Psoas muscle (tissue), 8 donors: ENCODE results near the gene HNRNPA1. TPM values are rescaled to one million over a fixed set of nuclear protein-coding genes. Genes with fewer than 3 reads are reported as not detected.
A peak's percentile ranks its signal among the peaks of the same experiment; 100 is the strongest.

Experiments used
- ATAC-seq, 4 donors: fragments of 200-7000 bp; cut with Tn5 transposase; one replicate each; pipeline ENCODE4 v1.9.1; 2020; ENCODE audit warnings: moderate library complexity in 3 of 4, mild to moderate bottlenecking in 2 of 4
- DNase-seq, 2 donors: peaks; one replicate each; pipeline ENCODE4 v3.0.0-alpha.2; 2020
- H3K27ac ChIP-seq: fragments of 200-600 bp; one replicate; pipeline ENCODE4 v1.8.0; 2022
- H3K27me3 ChIP-seq, 3 donors: fragments of 200-600 bp in 1 of 3; one replicate each; pipeline versions ENCODE4 v1.6.1 to v1.8.0; 2013 to 2022; ENCODE audit warnings: low read length in 2 of 3, mild to moderate bottlenecking in 2 of 3, moderate library complexity in 1 of 3; ENCODE audit not compliant: insufficient read depth in 3 of 3
- H3K36me3 ChIP-seq, 2 donors: fragments of 200-600 bp in 1 of 2; one replicate each; pipeline versions ENCODE4 v1.6.1 to v1.8.0; 2013 to 2022; ENCODE audit warnings: low read depth in 1 of 2, mild to moderate bottlenecking in 1 of 2, moderate library complexity in 1 of 2; ENCODE audit not compliant: insufficient read depth in 1 of 2
- H3K4me1 ChIP-seq: fragments of 200-600 bp; one replicate; pipeline ENCODE4 v1.8.0; 2022
- H3K4me3 ChIP-seq: fragments of 200-600 bp; one replicate; pipeline ENCODE4 v1.8.0; 2022; ENCODE audit warnings: mild to moderate bottlenecking
- H3K9me3 ChIP-seq: fragments of 200-600 bp; one replicate; pipeline ENCODE4 v1.8.0; 2022
- CTCF ChIP-seq: fragments of 200-600 bp; IDR thresholded peaks from one replicate; pipeline ENCODE4 v1.8.0; 2022; ENCODE audit warnings: antibody characterized with exemption
- WGBS, 3 donors: extraction: QIAGEN DNeasy Blood & Tissue Kit; methylation state at CpG; one replicate each; pipeline versions ENCODE4 v1.1.6 to v1.1.7; 2013; 5-methylcytosine and 5-hydroxymethylcytosine counted together
- intact Hi-C, 2 donors: fragments of 100-400 bp; cut with DNase I; formaldehyde crosslinking; loops; one replicate each; pipeline versions ENCODE4 v1.11.0 to v1.14.2; 2022
- polyA plus RNA-seq, 3 donors: library from polyadenylated mRNA; stranded (reverse); fragments of 200-250 nt; gene quantifications; one replicate each; pipeline ENCODE4 v1.2.3, GENCODE V29; 2013
- total RNA-seq, 4 donors: library from RNA; stranded (reverse); fragmentation: NEBNext Ultra II Directional in 2 of 4; extraction: Animal tissue kit (Norgen Biotek cat#: 25700) in 2 of 4; gene quantifications; one replicate each; pipeline versions ENCODE4 v1.2.1 to v1.2.4, GENCODE V29; 2021 to 2023
- donor health status: healthy with polysubstance abuse.
- donor health status: DM: no; HTN: no; CAD: no; lungs with moderate emphysema.
- donor health status: Bipolar disorder and iron deficiency.
- donor health status: healthy.
- donor health status: DM: yes; HTN: yes; CAD: no.
- donor health status: DM: no; HTN: no; CAD: no.
- donor health status: DM: no; HTN: no; CAD: no.
- donor health status: DM: yes; HTN: yes; CAD: no.

HNRNPA1 gene
- total and polyA plus RNA-seq, 7 donors = 282 to 826 (median 453) TPM

GRCh38 chr12:54240129-54240528 is 40.4 kb upstream of the HNRNPA1 start:
- Histone ChIP-seq H3K36me3 (peaks cover 0 to 40% of the 10 kb centered on the region in 2 donors), H3K4me1 (no peaks in the 10 kb centered on the region), H3K27ac (no peak overlapping the region), H3K27me3 (no peaks in the 10 kb centered on the region), H3K4me3 (no peak overlapping the region), H3K9me3 (no peaks in the 10 kb centered on the region)
- 66 to 88% (median 69%) methylated on average over 2 of the region's 2 CpGs for whole genome bisulfite sequencing, 3 donors
- no peak for TF ChIP-seq CTCF
- DNase-seq (no peak), ATAC-seq (no peak)
- intact Hi-C loops = no loop called here

GRCh38 chr12:54240971-54241588 is 39.4 kb upstream of the HNRNPA1 start:
- ATAC-seq = no peak
- Histone ChIP-seq H3K4me3 (no peak overlapping the region), H3K36me3 (peaks cover 0 to 45% of the 10 kb centered on the region in 2 donors), H3K9me3 (no peaks in the 10 kb centered on the region), H3K27me3 (no peaks in the 10 kb centered on the region), H3K4me1 (peaks cover 5% of the 10 kb centered on the region), H3K27ac (no peak overlapping the region)
- WGBS, 3 donors = 86 to 98% (median 93%) methylated on average over 2 of the region's 2 CpGs
- intact Hi-C loops = no loop called here
- TF ChIP-seq CTCF = no peak
- no peak for DNase-seq

- no peak for TF ChIP-seq CTCF
- ATAC-seq (peak; percentile 57 to 67 (median 62)), DNase-seq (no peak)
- no peaks in the 10 kb centered on the region for H3K9me3 ChIP-seq
- H3K27ac ChIP-seq = peak overlapping the region; percentile 71
- intact Hi-C loops = no loop called here
- WGBS, 3 donors = 33 to 65% (median 41%) methylated on average over 6 of the region's 6 CpGs
- no peaks in the 10 kb centered on the region for H3K27me3 ChIP-seq
- H3K4me1 ChIP-seq = peaks cover 9% of the 10 kb centered on the region
- H3K4me3 ChIP-seq = no peak overlapping the region
- peaks cover 0 to 55% of the 10 kb centered on the region in 2 donors for H3K36me3 ChIP-seq
These were observed 34.4 kb upstream of the HNRNPA1 start for GRCh38 chr12:54246011-54246641.

- ATAC-seq = no peak
- Histone ChIP-seq H3K27ac (peak overlapping the region; percentile 17), H3K4me1 (peaks cover 9% of the 10 kb centered on the region), H3K9me3 (no peaks in the 10 kb centered on the region), H3K27me3 (no peaks in the 10 kb centered on the region), H3K36me3 (peaks cover 0 to 37% of the 10 kb centered on the region in 2 donors), H3K4me3 (no peak overlapping the region)
- intact Hi-C loops = no loop called here
- 95 to 99% (median 96%) methylated on average over 5 of the region's 5 CpGs for WGBS, 3 donors
- no peak for DNase-seq
- TF ChIP-seq CTCF = no peak
These were observed 31.0 kb upstream of the HNRNPA1 start for GRCh38 chr12:54249489-54249888.
